Kidney (tissue), 14 donors: ENCODE results near the gene OR6F1. TPM values are rescaled to one million over a fixed set of nuclear protein-coding genes. Genes with fewer than 3 reads are reported as not detected.
A peak's percentile ranks its signal among the peaks of the same experiment; 100 is the strongest.
"Not testable (repeated sequence)": the region's sequence is repeated elsewhere in the genome, so short reads cannot be mapped to it uniquely, and the experiment has no call there.

Experiments
- DNase-seq, 5 donors: peaks; one replicate each; pipeline ENCODE4 v3.0.0-alpha.2; 2013 to 2020
- FAIRE-seq: peaks from 2 replicates; lab custom pipeline; 2012; peaks lifted over from hg19 to GRCh38; lab: Jason Lieb, UNC
- H3K27ac ChIP-seq, 2 donors: one replicate each; pipeline ENCODE4 v1.7.0; 2013; ENCODE audit warnings: low read depth in 2 of 2, low read length in 2 of 2, inconsistent platforms in 1 of 2
- H3K27me3 ChIP-seq: one replicate; pipeline ENCODE4 v1.7.1; 2013; ENCODE audit warnings: low read length, inconsistent platforms; ENCODE audit not compliant: control insufficient read depth, insufficient read depth
- H3K36me3 ChIP-seq, 3 donors: one replicate each; pipeline versions ENCODE4 v1.7.0 to v1.7.1; 2013; ENCODE audit warnings: low read length in 3 of 3, control low read depth in 1 of 3, inconsistent platforms in 1 of 3; ENCODE audit not compliant: insufficient read depth in 3 of 3, control insufficient read depth in 2 of 3
- H3K4me1 ChIP-seq, 3 donors: one replicate each; pipeline versions ENCODE4 v1.7.0 to v1.7.1; 2013; ENCODE audit warnings: low read length in 3 of 3, inconsistent platforms in 1 of 3, low read depth in 1 of 3; ENCODE audit not compliant: control insufficient read depth in 2 of 3, insufficient read depth in 2 of 3
- H3K4me3 ChIP-seq, 3 donors: one replicate each; pipeline versions ENCODE4 v1.7.0 to v1.8.1; 2013; ENCODE audit warnings: low read length in 3 of 3, control low read depth in 1 of 3, inconsistent platforms in 1 of 3
- H3K9ac ChIP-seq, 3 donors: one replicate each; pipeline versions ENCODE4 v1.7.0 to v1.7.1; 2013; ENCODE audit warnings: low read length in 3 of 3, control low read depth in 1 of 3, inconsistent platforms in 1 of 3
- H3K9me3 ChIP-seq, 3 donors: one replicate each; pipeline versions ENCODE4 v1.7.0 to v1.7.1; 2013; ENCODE audit warnings: low read length in 3 of 3, control low read depth in 1 of 3, inconsistent platforms in 1 of 3; ENCODE audit not compliant: control insufficient read depth in 2 of 3, insufficient read depth in 1 of 3
- CTCF ChIP-seq: IDR thresholded peaks from 3 replicates; pipeline ENCODE4 v1.5.1; 2012; ENCODE audit warnings: mild to moderate bottlenecking, moderate library complexity, borderline replicate concordance; ENCODE audit not compliant: insufficient read depth; ENCODE audit errors: extremely low read depth
- intact Hi-C: fragments of 100-400 bp; cut with DNase I; formaldehyde crosslinking; loops from one replicate; pipeline ENCODE4 v1.11.1; 2022
- polyA plus RNA-seq: library from polyadenylated mRNA; stranded (reverse); fragments of 350-450 nt; fragmentation: Illumina TruSeq; extraction: RNeasy Lipid Tissue Mini Kit (QIAGEN cat#74804); gene quantifications from one replicate; pipeline ENCODE4 v1.2.3, GENCODE V29; 2014; ENCODE audit warnings: low read depth, low replicate concordance; ENCODE audit not compliant: insufficient read depth
- total RNA-seq: library from RNA; stranded (reverse); fragmentation: NEBNext Ultra II Directional; extraction: Animal tissue kit (Norgen Biotek cat#: 25700); gene quantifications from one replicate; pipeline ENCODE4 v1.2.1, GENCODE V29; 2021
- donor health status: control.
- donor health status: control.
- donor health status: control.
- donor health status: control.
- donor health status: control.
- donor health status: DM: yes; HTN: yes; CAD: no.
- donor health status: Normal renal cell carcinoma (clear cell type).

Gene OR6F1
- total and polyA plus RNA-seq, 2 donors from 2014 or later: not detected

GRCh38 chr1:247713753-247714152 lies 2.7 kb downstream of the OR6F1 start:
- Histone ChIP-seq H3K4me3 (no peak overlapping the region), H3K4me1 (no peaks in the 10 kb centered on the region), H3K27ac (no peak overlapping the region), H3K36me3 (no peaks in the 10 kb centered on the region), H3K27me3 (no peaks in the 10 kb centered on the region), H3K9ac (no peak overlapping the region), H3K9me3 (no peaks in the 10 kb centered on the region)
- intact Hi-C loops: no loop called here
- FAIRE-seq: no peak
- TF ChIP-seq CTCF: no peak
- no peak for DNase-seq

- H3K27me3 ChIP-seq, H3K9ac ChIP-seq, intact Hi-C loops, H3K36me3 ChIP-seq, H3K4me1 ChIP-seq, H3K4me3 ChIP-seq, H3K27ac ChIP-seq, FAIRE-seq, H3K9me3 ChIP-seq, DNase-seq: not testable (repeated sequence)
Measured at GRCh38 chr1:247710681-247711080, 5.8 kb downstream of the OR6F1 start.

DNA sequence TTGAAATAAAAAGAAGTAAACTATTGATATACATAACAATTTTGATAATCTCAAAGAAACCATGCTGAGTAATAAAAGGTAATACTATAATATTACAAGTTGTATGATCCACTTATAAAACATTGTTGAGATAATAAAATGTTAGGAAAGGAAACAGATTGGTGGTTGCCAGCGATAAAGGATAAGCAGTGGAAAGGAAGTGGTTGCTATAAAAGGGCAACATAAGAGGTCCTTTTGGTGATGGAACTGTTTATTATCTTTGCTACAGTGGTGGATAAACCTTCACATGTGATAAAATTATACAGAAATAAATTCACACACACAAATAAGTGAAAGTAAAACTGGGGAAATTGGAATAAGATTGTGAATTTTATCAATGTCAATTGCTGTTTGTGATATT lies 15.1 kb downstream of the OR6F1 start:
- no peak for FAIRE-seq
- H3K36me3 ChIP-seq: no peaks in the 10 kb centered on the region

DNA sequence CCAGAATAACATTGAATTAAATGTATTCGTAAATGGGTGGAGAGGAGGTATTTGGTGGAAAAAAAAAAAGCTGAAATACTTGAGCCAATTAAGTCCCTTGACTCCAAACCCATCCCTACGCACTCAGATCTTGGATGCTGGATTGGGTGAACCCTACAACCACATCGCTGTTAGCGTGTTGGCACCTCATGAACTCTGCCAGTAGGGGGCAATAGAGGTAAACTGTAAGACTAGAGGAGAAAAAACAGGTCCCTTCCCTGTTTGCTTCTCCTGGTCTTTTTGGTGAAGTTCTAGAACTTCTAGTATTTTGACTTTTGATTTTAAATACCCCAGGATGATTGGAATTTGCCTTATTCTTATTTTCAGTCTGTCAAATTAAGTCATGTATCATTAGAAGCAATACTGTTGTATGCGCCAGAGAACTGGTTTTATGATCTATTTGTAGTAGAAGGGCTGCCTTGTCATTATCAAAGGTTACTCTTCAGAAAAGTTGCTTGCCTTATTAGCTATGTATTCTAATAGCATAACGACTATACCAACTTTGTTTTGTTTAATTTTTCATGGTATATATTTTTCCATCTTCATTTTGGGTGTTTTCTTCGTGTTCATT lies 35.1 kb downstream of the OR6F1 start:
- peak; percentile 59 for TF ChIP-seq CTCF
- no peaks in the 10 kb centered on the region for H3K4me1 ChIP-seq
- H3K27me3 ChIP-seq: no peaks in the 10 kb centered on the region
- FAIRE-seq (no peak), DNase-seq (peak in 4 of 5 donors; percentile 28 to 60 (median 49))
- H3K9me3 ChIP-seq: no peaks in the 10 kb centered on the region
- H3K27ac ChIP-seq: no peak overlapping the region
- no peaks in the 10 kb centered on the region for H3K36me3 ChIP-seq
- H3K4me3 ChIP-seq: no peak overlapping the region
- no peak overlapping the region for H3K9ac ChIP-seq
- intact Hi-C loops: no loop called here

More for the DNA sequence above, 15.1 kb downstream of the OR6F1 start:
- TF ChIP-seq CTCF: no peak
- H3K4me3 ChIP-seq: no peak overlapping the region
- H3K9me3 ChIP-seq: no peaks in the 10 kb centered on the region
- H3K27ac ChIP-seq: no peak overlapping the region
- no peak overlapping the region for H3K9ac ChIP-seq
- no peak for DNase-seq
- no peaks in the 10 kb centered on the region for H3K4me1 ChIP-seq
- intact Hi-C loops: no loop called here
- H3K27me3 ChIP-seq: no peaks in the 10 kb centered on the region
